ENCODE data around the gene LDLRAP1. TPM values are rescaled to one million over a fixed set of nuclear protein-coding genes. Genes with fewer than 3 reads are reported as not detected.

The LDLRAP1 gene
- polyA plus RNA-seq, 1 experiment: 12.4 TPM

- Histone ChIP-seq H3K4me3 (ENCODE audit: low read depth, low read length) (no peak overlapping the region), H3K9me3 (ENCODE audit: control insufficient read depth, insufficient read depth, low read length) (no peaks in the 10 kb centered on the region), H3K27me3 (ENCODE audit: control insufficient read depth, insufficient read depth, low read length) (no peaks in the 10 kb centered on the region), H3K27ac (ENCODE audit: low read depth, low read length) (no peak overlapping the region)
- no peak for DNase-seq (ENCODE audit: low read depth, low spot score)
- POLR2A ChIA-PET: no interaction called here
- CTCF ChIA-PET: interaction anchor here (0.7 kb wide), 1 partner anchor 11 kb away, joined by 3 read pairs; no protein-coding TSS in a partner anchor
- TF ChIP-seq CTCF (IDR thresholded peaks at IDR 0.05; ENCODE audit: low read depth, low read length): no peak
Measured at GRCh38 chr1:25561421-25562100, 18.2 kb downstream of the LDLRAP1 start.

- Histone ChIP-seq H3K9me3 (ENCODE audit: control insufficient read depth, insufficient read depth, low read length) (no peaks in the 10 kb centered on the region), H3K27ac (ENCODE audit: low read depth, low read length) (no peak overlapping the region), H3K4me3 (ENCODE audit: low read depth, low read length) (no peak overlapping the region), H3K27me3 (ENCODE audit: control insufficient read depth, insufficient read depth, low read length) (no peaks in the 10 kb centered on the region)
- DNase-seq (ENCODE audit: low read depth, low spot score): no peak
- TF ChIP-seq CTCF (IDR thresholded peaks at IDR 0.05; ENCODE audit: low read depth, low read length): no peak
- ChIA-PET POLR2A (no interaction called here), CTCF (no interaction called here)
Measured at GRCh38 chr1:25562101-25562927, 18.9 kb downstream of the LDLRAP1 start.

- no peak for TF ChIP-seq CTCF (IDR thresholded peaks at IDR 0.05; ENCODE audit: low read depth, low read length)
- Histone ChIP-seq H3K27me3 (ENCODE audit: control insufficient read depth, insufficient read depth, low read length) (no peaks in the 10 kb centered on the region), H3K27ac (ENCODE audit: low read depth, low read length) (no peak overlapping the region), H3K9me3 (ENCODE audit: control insufficient read depth, insufficient read depth, low read length) (no peaks in the 10 kb centered on the region), H3K4me3 (ENCODE audit: low read depth, low read length) (no peak overlapping the region)
- DNase-seq (ENCODE audit: low read depth, low spot score): no peak
- POLR2A ChIA-PET: no interaction called here
- CTCF ChIA-PET: no interaction called here
Measured at GRCh38 chr1:25562928-25563283, 19.5 kb downstream of the LDLRAP1 start.

GRCh38 chr1:25563330-25564215, 20.2 kb downstream of the LDLRAP1 start:
- POLR2A ChIA-PET: no interaction called here
- no peak for DNase-seq (ENCODE audit: low read depth, low spot score)

More at GRCh38 chr1:25563330-25564215, 20.2 kb downstream of the LDLRAP1 start:
- H3K4me3 ChIP-seq (ENCODE audit: low read depth, low read length): no peak overlapping the region
- no peak for TF ChIP-seq CTCF (IDR thresholded peaks at IDR 0.05; ENCODE audit: low read depth, low read length)
- no peaks in the 10 kb centered on the region for H3K27me3 ChIP-seq (ENCODE audit: control insufficient read depth, insufficient read depth, low read length)
- no peak overlapping the region for H3K27ac ChIP-seq (ENCODE audit: low read depth, low read length)
- H3K9me3 ChIP-seq (ENCODE audit: control insufficient read depth, insufficient read depth, low read length): no peaks in the 10 kb centered on the region; the same call in 1 of the 2 replicates
- CTCF ChIA-PET: no interaction called here

All from AG04450 (cell line).